HFFc6 (cell line): ENCODE measurements around the gene KCTD3. TPM values are rescaled to one million over a fixed set of nuclear protein-coding genes. Genes with fewer than 3 reads are reported as not detected.

Experiments
- DNase-seq: peaks from one replicate; pipeline ENCODE4 v3.0.0-alpha.2; 2018
- H3K27ac Mint-ChIP-seq: 2 replicates; pipeline ENCODE4 v1.8.0; 2020; ENCODE audit warnings: mild to moderate bottlenecking, mixed read lengths
- H3K27me3 Mint-ChIP-seq: 2 replicates; pipeline ENCODE4 v1.8.0; 2021; ENCODE audit warnings: mild to moderate bottlenecking, moderate library complexity, mixed read lengths; ENCODE audit not compliant: insufficient read depth
- H3K36me3 Mint-ChIP-seq: 2 replicates; pipeline ENCODE4 v1.8.0; 2021; ENCODE audit warnings: low read depth, mixed read lengths
- H3K4me1 Mint-ChIP-seq: 2 replicates; pipeline ENCODE4 v1.8.0; 2020; ENCODE audit warnings: low read depth, mixed read lengths
- H3K4me3 Mint-ChIP-seq: 2 replicates; pipeline ENCODE4 v1.8.0; 2020; ENCODE audit warnings: mild to moderate bottlenecking, moderate library complexity, mixed read lengths
- H3K9me3 Mint-ChIP-seq: 2 replicates; pipeline ENCODE4 v1.8.0; 2020; ENCODE audit warnings: mild to moderate bottlenecking, mixed read lengths
- CTCF ChIP-seq: fragments of 200-600 bp; sonication (generic); IDR thresholded peaks from 2 replicates; pipeline ENCODE4 v1.5.0; 2021; ENCODE audit warnings: antibody characterized with exemption, mild to moderate bottlenecking
- total RNA-seq, 6 experiments: library from RNA; stranded (reverse); fragmentation: NEBNext Ultra II Directional; extraction: Animal tissue kit (Norgen Biotek cat#: 25700); gene quantifications; 2 replicates in 1 of 6; 3 replicates in 5 of 6; pipeline ENCODE4 v1.2.3, GENCODE V29; 2021

Gene KCTD3
- total RNA-seq, 6 experiments from 2014 or later = 27.0 to 33.4 (median 29.4) TPM

GRCh38 chr1:215544566-215544965, 22.5 kb upstream of the KCTD3 start:
- Mint-ChIP-seq H3K4me3 (no peak overlapping the region), H3K27ac (no peak overlapping the region), H3K9me3 (peaks cover 24% of the 10 kb centered on the region), H3K4me1 (peaks cover 17% of the 10 kb centered on the region), H3K27me3 (peaks cover 8% of the 10 kb centered on the region), H3K36me3 (peaks cover 8% of the 10 kb centered on the region)
- no peak for TF ChIP-seq CTCF
- no peak for DNase-seq

- Mint-ChIP-seq H3K4me1 (peaks cover 15% of the 10 kb centered on the region), H3K36me3 (peaks cover 8% of the 10 kb centered on the region), H3K4me3 (no peak overlapping the region), H3K27me3 (peaks cover 4% of the 10 kb centered on the region), H3K9me3 (peaks cover 24% of the 10 kb centered on the region), H3K27ac (no peak overlapping the region)
- TF ChIP-seq CTCF = no peak
- DNase-seq = no peak
These were observed 22.0 kb upstream of the KCTD3 start for GRCh38 chr1:215545096-215545495.

GRCh38 chr1:215547011-215547410, 20.1 kb upstream of the KCTD3 start:
- H3K36me3 Mint-ChIP-seq = peaks cover 8% of the 10 kb centered on the region
- no peak for DNase-seq
- H3K4me3 Mint-ChIP-seq = no peak overlapping the region
- peaks cover 24% of the 10 kb centered on the region for H3K9me3 Mint-ChIP-seq
- H3K27ac Mint-ChIP-seq = no peak overlapping the region
- TF ChIP-seq CTCF = no peak
- peaks cover 11% of the 10 kb centered on the region for H3K4me1 Mint-ChIP-seq
- H3K27me3 Mint-ChIP-seq = peaks cover 4% of the 10 kb centered on the region

DNA sequence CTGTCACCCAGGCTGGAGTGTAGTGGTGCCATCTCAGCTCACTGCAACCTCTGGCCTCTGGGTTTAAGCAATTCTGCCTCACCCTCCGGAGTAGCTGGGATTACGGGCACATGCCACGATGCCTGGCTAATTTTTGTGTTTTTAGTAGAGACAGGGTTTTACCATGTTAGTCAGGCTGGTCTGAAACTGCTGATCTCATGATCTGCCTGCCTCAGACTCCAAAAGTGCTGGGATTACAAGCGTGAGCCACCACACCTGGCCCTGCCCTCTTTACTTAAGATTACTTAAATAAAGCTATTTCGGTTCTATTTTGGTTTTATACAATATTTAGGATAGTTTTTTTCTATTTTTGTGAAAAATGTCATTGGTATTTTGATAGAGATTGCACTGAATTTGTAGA, 15.3 kb upstream of the KCTD3 start:
- TF ChIP-seq CTCF = no peak
- Mint-ChIP-seq H3K27me3 (peaks cover 4% of the 10 kb centered on the region; the same call in 1 of the 2 replicates), H3K36me3 (no peaks in the 10 kb centered on the region), H3K27ac (no peak overlapping the region), H3K4me3 (no peak overlapping the region), H3K9me3 (no peaks in the 10 kb centered on the region; the same call in 1 of the 2 replicates), H3K4me1 (no peaks in the 10 kb centered on the region)
- no peak for DNase-seq

DNA sequence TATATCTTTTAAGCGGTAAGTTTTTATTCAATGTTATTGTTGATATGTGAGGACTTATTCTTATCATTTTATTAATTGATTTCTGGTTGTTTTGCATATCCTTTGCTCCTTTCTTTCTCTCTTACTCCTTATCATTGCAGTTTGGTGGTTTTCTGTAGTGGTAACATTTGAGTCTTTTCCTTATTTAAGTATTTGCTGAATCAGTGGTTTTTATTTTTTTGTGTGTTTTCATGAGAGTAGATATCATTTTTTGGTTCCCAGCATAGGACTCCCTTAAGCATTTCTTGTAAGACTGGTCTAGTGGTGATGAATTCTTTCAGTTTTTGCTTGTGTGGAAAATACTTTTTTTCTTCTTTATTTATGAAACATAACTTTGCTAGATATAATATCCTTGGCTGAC, 12.2 kb upstream of the KCTD3 start:
- Mint-ChIP-seq H3K4me1 (no peaks in the 10 kb centered on the region), H3K9me3 (no peaks in the 10 kb centered on the region; the same call in 1 of the 2 replicates), H3K4me3 (no peak overlapping the region), H3K27ac (no peak overlapping the region), H3K27me3 (peaks cover 4% of the 10 kb centered on the region; the same call in 1 of the 2 replicates), H3K36me3 (no peaks in the 10 kb centered on the region)
- no peak for DNase-seq
- no peak for TF ChIP-seq CTCF

GRCh38 chr1:215555531-215555930, 11.6 kb upstream of the KCTD3 start:
- Mint-ChIP-seq H3K36me3 (0 out of 2 replicates have a peak, but pooled peaks cover 1% of the 10 kb centered on the region), H3K9me3 (no peaks in the 10 kb centered on the region; the same call in 1 of the 2 replicates), H3K4me1 (no peaks in the 10 kb centered on the region), H3K4me3 (no peak overlapping the region), H3K27me3 (peaks cover 4% of the 10 kb centered on the region; the same call in 1 of the 2 replicates), H3K27ac (no peak overlapping the region)
- TF ChIP-seq CTCF = no peak
- no peak for DNase-seq
